HG03108 (cell line): ENCODE measurements around the gene RNF17.
"Not testable (repeated sequence)": the region's sequence is repeated elsewhere in the genome, so short reads cannot be mapped to it uniquely, and the experiment has no call there.

Experiments used
- ATAC-seq: cut with Tn5 transposase; IDR thresholded peaks from one replicate; pipeline ENCODE4 v1.9.1; 2021; ENCODE audit warnings: moderate library complexity; ENCODE audit not compliant: unreplicated experiment

RNF17 gene

DNA sequence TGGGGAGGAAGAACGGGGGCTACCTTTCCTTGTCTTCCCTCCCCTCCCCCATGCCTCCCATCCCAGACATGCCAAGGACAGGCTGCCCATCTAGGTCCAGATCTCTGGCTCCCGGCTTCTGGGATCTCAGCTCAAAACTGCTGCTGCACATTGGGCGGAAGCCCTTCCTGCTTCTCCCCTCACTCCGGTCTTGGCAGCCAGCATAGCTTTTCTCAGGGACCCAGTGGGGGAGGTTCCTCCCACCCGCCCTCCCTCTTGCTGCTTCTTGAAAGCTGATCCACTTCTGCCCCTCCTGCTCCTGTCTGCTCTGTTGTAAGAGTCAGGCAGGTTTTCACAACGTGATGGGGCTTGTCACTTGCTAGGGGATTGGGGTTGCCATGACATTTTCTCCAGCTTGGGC lies 21.7 kb upstream of the RNF17 start:
- ATAC-seq = no peak

DNA sequence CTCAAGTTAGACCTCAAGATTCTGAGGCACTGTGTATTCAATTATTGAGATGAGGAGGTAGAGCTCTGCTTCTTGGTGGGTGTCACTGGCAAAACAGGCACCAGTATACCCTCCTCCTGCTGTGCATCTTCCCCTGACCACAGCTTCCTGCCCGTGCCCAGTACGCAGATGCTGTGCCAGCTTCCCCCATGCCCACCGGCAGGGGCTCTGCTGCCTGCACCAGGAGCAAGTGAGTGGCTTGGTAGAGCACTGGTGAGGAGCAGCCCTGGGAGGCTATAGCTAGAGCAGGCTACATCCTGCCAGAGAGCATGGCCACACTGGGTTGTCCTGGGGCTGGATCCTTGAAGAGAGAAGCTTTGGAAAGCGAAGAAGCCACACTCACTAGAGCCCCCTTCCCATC lies 21.0 kb upstream of the RNF17 start:
- ATAC-seq = no peak

DNA sequence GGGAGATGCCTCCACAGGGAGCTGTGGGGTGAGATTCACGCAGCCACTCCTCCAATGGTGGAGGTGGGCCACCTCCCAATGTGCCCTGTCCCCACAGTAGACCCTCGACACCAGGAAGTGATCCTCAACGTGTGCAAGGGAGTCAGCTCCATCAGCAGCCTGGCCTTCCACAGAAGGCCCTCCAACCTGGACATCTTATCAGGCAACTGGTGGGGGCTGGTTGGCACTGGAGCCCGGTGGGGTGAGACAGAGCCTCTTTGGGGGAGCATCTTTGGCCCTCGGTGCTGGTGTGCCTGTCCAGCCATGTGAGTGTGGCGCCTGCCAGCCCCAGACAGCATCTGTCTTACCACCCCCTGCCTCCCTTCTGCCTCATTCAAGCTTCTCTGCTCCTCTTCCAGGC lies 19.7 kb upstream of the RNF17 start:
- no peak for ATAC-seq

DNA sequence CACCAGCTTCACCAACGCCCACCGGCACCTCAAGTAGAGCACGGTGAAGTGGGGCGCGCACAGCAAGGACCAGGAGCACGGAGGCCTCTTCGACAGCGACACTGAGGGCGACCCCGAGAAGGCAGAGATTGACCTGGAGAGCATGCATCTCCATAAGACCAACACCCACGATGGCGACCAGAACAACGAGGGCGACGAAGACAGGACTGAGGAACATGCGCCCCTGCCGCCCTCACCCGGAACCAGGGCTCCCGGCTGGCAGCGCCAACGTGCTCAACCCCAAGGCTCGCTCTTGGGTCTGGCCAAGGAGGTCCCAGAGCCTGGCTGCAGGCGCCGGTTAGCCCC lies 18.5 kb upstream of the RNF17 start:
- ATAC-seq = no peak

DNA sequence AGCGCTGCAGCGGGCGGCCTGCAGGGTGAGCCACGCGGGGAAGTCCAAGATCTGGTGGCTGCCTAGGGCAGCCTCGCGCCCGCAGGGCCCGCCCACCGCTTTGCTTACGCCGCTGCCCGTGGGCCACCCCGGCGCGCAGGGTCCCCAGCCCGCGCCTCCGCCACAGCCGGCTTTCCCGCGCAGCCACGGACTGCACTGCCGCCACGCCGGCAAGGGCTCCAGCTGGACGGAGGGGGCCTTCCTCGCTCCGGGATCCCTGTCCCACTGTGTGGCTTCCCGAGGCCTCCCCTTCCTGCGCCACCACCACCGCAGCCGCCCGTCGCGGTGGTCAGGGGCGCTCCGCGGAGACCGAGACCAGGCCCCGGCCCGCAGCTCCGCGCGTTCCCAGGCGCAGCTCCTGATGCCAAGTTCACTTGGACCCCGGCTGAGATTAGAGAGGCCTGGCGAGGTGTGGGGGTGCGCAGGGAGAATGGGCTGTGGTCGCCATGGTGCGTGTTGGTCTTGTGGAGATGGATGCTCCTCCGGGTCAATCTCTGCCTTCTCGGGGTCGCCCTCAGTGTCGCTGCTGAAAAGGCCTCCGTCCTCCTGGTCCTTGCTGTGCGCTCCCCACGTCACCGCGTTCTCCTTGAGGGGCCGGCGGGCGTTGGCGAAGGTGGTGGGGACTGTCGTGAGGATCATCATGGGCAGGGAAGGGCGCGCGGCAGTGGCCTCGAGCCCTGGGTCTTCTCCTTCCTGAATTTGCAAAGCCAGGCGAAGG lies 17.9 kb upstream of the RNF17 start:
- no peak for ATAC-seq

DNA sequence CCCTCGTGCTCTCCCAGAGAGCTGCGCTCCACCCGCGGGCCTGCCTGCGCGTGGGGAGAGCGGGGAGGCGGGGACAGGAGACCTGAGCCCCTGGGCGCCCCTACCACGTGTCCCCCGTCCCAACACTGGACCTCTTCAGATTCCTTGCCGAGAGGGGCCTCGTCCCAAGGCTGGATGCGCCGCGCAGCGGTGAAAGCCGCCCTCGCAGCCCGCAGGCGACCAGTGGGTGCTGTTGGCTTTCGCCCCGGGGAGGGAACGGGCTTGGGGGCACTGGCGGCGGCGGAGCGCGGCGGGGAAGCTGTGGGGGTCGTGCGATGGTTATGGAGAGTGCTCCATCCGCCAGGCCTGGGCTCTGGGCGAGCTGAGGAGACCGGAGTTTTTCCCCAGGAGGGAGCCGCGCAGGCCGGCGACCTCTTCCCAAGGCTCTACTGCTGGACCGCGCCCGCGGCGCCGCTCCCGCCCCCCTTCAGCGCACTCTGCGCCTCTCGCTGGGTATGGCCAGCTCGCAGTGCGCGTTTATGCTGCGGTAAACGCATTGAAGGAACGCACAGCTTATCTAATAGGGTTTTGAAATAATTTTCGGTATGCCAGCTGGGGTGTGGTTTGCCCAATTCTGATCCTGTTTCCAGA lies 17.2 kb upstream of the RNF17 start:
- no peak for ATAC-seq

DNA sequence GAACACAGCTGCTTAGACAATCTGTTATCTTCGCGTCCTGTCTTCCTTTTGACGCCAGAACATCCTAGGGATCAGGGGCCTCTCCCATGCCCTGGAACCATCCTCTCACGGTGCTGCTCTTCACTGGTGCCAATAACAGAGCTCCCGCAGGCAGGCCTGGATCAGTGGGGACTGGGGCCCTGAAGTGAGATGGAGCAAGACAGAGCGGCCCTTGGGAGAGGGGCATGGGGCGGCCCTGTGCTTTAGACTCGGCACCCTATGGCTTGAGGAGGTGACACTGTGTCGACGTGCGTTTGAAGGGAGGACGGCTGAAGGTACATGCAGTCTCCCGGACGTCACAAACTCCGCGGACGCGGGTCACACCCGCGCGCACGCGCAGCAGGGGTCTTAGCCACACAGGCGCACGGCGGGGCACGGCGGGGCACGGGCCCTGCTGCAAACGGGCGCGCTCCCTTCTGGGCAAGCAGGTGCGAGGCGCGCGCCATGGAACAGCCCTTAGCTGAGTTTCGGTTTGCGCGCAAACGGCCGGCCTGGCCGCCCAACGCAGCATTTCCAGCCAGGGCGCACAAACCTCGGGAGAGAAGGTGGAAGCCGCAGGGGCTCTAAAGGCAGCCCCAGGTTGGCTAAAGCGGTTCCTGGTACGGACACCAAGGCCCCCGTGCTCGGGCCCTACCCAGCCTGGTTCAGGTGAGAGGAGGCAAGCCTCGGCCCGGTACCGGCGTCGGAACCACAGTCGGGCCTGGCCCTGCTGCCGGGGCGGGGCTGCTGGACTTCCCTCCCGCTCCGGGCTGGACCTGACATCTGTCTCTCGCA lies 16.5 kb upstream of the RNF17 start:
- ATAC-seq = no peak

DNA sequence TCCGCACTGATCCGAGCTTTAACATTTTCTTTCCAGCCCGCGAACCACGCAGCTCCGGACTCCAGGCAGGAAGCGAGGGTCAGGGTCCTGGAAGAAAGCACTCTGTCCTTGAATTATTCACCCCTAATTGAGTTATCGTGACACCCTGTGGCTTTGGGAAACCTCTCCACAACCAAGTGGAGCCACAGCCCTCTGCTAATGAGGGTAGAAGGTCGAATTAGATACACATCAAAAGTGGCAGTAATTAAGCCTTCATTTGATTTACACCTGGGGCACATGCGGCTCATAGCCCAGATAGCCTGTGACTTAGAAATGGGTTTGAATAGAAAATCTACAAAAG lies 15.9 kb upstream of the RNF17 start:
- no peak for ATAC-seq

DNA sequence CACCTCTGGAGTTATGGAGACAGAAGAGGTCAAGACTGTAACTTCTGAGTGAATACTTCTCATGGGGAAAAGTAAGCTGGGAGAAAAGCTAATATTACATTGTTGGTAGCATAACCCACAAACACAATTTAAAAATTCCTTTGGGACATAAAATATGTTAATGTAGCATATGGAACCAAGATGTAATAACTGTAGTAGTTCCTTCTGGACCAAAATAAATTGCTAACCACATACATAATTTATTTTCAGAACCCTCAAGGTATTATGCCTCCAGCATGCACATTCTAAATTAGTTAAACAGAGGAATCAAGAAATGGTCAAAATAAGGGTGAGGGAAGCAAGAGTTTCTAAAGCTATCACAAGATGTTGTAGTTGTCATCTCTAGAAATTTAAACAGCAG lies 4.8 kb upstream of the RNF17 start:
- ATAC-seq = no peak

DNA sequence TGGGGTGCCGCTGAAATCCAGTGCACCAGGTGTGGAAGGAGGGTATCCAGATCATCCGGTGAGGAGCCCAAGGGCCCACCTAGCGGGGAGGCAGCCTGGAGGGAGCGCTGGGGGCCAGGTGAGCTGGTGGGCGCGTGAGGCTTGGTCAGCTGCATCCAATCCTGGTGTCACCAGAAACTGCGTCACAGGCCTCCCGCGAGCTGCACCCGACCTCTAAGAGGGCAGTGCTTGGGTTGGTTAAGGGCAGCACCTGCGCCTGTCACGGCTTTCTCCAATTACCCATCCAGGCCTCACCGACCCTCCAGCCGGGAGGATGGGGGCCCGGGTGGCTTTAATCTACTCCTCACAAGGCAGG lies 284 bp downstream of the RNF17 start:
- ATAC-seq = no peak

DNA sequence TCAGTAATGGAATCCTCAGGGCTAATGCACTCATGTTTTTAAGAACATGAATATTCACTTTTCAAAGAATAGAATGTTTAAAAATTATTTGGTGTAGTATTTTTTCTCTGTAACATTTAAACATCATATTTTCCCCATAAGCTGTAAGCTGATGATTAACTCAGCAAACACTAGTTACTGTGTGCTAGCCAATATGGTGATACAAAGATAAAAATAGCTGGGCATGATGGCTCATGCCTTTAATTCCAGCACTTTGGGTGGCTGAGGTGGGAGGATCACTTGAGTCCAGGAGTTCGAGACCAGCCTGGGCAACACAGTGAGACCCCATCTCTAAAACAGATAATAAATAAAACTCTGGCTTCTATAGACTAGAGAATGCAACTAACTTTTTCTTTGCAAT lies 13.2 kb downstream of the RNF17 start:
- ATAC-seq = no peak

DNA sequence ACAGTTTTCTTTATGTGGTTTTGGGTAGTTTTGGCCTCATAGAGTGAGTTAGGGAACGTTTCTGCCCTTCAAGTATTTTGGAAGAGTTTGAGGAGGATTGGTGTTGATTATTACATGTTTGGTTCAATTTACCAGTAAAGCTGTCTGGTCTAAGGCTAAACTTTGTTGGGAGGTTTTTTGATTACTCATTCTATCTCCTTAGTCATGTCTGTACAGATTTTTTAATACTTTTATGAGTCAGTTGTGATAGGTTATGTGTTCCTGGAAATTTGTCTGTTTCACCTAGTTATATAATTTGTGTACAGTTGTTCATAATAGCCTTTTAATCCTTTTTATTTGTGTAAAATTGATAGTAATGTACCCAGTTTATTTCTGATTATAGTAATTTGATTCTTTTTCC lies 20.4 kb downstream of the RNF17 start:
- ATAC-seq = no peak

DNA sequence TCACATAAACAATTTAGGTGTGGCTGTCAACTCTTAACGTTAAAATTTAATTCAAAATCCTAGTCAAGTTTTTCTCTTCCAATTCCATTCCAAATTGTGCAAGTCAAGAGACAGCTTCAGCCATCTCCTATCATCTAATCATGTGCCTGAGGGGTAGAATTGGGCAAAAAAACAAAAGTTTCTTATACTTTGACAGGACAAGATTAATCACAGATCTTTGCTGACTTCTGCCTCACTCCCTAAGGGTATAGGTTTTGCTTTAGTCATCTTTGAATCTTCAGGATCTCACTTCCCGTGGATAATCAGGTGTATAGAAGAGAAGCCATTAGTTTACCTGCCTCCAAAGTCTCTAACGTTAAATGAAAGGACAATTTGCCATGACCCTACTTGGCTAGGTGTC lies 24.6 kb downstream of the RNF17 start:
- ATAC-seq = no peak

DNA sequence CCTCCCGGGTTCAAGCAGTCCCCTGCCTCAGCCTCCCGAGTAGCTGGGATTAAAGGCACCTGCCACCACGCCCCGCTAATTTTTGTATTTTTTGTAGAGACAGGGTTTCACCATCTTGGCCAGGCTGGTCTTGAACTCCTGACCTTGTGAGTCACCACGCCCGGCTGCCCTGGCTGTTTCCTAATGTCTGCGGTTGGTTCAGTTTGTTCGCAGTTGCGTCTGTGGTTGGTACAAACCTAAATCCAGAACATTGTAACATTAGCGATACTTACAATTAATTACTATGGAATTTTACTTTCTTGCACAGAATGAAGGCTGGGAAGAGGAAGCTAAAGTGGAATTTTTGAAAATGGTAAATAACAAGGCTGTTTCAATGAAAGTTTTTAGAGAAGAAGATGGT lies 38.1 kb downstream of the RNF17 start:
- no peak for ATAC-seq

DNA sequence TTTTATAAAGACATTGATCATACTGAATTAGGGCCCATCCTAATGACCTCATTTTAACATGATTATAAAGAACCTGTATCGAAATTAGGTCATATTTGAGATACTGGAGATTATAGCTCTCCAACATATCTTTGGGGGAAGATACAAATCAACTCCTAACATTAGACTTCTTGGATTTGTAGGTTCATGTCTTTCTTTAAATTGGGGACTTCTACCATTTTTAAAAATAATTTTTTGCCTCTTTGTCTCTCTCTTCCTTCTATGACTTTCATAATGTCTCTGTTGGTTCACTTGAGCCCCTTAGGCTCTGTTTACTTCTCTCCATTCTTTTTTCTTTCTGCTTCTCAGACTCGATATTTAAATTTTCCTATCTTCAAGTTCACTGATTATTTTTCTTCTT lies 57.2 kb downstream of the RNF17 start:
- ATAC-seq = no peak

DNA sequence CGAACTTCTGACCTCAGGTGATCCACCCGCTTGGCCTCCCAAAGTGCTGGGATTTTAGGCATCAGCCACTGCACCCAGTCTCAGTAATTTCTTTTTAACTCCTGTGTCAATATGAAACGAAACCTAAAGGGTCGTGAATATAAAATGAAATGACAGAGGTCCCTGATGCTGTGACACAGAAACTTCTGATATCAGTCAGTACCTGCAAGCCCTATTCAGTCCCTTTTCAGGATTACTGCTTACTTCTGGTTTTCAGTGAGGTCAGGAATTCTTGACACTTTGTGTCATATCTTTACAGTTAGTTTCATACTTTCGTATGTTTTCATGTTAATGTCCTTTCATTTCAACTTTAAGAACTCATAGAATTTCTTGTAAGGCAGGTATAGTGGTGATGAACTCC lies 58.7 kb downstream of the RNF17 start:
- ATAC-seq = no peak

DNA sequence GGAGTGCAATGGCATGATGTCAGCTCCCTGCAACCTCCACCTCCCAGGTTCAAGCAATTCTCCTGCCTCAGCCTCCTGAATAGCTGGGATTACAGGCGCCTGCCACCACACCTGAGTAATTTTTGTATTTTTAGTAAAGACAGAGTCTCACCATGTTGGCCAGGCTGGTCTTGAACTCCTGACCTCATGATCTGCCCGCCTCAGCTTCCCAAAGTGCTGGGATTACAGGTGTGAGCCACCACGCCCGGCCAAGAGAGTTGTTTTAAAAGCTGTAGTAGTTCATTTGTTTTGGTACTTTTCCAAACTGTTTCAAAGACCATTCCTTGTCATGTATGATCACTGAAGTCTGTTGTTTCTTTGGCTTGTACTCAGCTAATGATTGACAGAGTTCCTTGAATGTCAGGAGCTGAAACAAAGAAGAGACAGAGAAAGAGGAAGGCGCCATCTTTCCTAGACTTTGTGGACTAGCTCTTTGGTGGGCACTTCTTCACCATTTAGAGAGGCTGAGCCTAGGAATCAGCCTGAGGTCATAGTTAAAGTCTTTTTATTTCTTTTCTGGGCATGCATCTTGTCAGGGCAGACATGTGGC lies 59.2 kb downstream of the RNF17 start:
- not testable (repeated sequence) for ATAC-seq

DNA sequence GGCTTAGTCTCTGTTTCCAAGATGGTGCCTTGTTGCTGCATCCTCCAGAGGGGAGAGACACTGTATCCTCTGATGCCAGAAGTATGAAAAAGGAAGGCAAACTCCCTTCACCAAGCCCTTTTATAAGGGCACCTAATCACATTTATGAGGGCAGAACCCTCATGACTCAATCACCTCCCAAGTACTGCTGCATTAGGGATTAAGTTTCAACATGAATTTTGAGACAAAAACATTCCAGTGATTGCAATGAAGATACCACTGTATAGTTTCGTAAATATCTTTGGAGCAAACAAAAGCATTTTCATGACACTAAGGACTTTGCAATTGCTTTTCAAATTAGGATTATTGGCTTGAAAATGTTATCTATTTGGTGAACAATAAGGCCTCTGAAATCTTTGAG lies 63.8 kb downstream of the RNF17 start:
- ATAC-seq = no peak

DNA sequence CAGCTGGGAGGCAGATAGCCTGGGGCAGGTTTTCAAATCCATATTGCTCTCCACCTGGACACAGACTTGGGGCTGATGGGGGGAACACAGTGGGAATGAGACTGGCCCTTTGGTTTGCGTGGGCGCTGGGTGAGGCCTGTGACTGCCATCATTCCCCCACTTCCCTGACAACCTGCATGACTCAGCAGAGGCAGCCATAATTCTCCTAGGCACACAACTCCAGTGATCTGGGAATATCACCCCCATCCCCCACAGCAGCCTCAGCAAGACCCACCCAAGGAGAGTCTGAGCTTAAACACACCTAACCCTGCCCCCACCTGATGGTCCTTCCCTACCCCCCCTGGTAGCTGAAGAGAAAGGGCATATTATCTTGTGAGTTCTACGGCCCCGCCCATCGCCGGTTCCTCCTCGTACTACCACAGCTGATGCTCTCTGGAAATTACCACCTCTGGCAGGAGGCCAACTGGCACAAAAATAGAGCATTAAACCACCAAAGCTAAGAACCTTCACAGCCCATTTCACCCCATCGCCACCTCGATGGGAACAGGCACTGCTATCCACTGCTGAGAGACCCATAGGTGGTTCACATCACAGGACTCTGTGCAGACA lies 71.0 kb downstream of the RNF17 start:
- ATAC-seq = no peak

DNA sequence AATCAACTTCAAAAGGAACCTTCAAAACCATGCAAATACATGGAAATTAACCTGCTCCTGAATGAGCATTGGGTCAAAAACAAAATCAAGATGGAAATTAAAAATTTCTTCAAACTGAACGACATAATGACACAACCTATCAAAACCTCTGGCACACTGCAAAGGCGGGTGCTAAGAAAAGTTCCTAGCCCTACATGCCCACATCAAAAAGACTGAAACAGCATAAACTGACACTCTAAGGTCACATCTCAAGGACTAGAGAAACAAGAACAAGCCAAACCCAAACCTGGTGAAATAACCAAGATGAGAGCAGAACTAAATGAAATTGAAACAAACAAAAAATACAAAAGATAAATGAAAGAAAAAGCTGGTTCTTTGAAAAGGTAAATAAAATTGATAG lies 73.6 kb downstream of the RNF17 start:
- ATAC-seq = not testable (repeated sequence)

DNA sequence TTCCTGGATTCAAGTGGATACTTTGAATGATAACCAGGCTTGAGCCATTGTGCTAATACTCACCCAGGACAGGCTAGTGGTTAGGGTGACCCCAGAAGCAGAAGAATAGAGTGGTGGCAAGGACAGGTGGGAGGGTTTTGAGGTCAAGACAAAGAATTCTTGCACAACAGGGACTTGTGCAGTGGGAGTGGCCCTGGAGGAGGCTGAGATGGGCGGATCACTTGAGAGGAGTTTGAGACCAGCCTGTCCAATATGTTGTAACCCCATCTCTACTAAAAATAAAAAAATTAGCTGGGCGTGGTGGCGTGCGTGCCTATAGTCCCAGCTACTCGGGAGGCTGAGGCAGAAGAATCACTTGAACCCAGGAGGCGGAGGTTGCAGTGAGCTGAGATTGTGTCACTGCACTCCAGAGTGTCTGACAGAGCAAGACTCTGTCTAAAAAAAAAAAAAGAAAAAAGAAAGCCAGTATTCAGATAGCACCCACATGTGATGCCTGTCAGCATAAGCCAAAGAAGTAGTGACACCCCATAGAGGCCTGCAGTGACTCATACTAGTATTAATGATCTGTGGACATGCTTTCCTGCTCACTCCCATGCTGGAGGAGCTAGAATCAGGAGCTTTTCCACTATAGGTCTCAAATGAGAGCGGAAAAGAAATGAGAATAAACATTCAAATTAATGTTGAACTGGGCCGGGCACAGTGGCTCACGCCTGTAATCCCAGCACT lies 78.7 kb downstream of the RNF17 start:
- no peak for ATAC-seq
